HG03196 (cell line): ENCODE data around the gene TCTN1.
"Not testable (repeated sequence)": the region's sequence is repeated elsewhere in the genome, so short reads cannot be mapped to it uniquely, and the experiment has no call there.

Source experiments
- ATAC-seq: cut with Tn5 transposase; IDR thresholded peaks from one replicate; pipeline ENCODE4 v1.9.1; 2021; ENCODE audit not compliant: unreplicated experiment

The TCTN1 gene

GRCh38 chr12:110613771-110614684 is at the start of gene TCTN1:
Gene TCTN1, plus strand, starts transcription at chr12:110614129. Its CDS starts 54 bp downstream, at chr12:110614183.
- peak; percentile 94 for ATAC-seq

- no peak for ATAC-seq
Measured at GRCh38 chr12:110564471-110564991, 49.4 kb upstream of the TCTN1 start.

- no peak for ATAC-seq
Measured at GRCh38 chr12:110565894-110566871, 47.7 kb upstream of the TCTN1 start.

GRCh38 chr12:110566993-110567392 is 46.9 kb upstream of the TCTN1 start:
- ATAC-seq = no peak

- ATAC-seq = no peak
Measured at GRCh38 chr12:110568752-110569151, 45.2 kb upstream of the TCTN1 start.

- ATAC-seq = not testable (repeated sequence)
Measured at GRCh38 chr12:110569838-110570237, 44.1 kb upstream of the TCTN1 start.

GRCh38 chr12:110570798-110571197 is 43.1 kb upstream of the TCTN1 start:
- not testable (repeated sequence) for ATAC-seq

GRCh38 chr12:110574044-110574443 is 39.9 kb upstream of the TCTN1 start:
- ATAC-seq = no peak

GRCh38 chr12:110574717-110575230 is 39.2 kb upstream of the TCTN1 start:
- ATAC-seq = not testable (repeated sequence)

- ATAC-seq = no peak
Measured at GRCh38 chr12:110575326-110575725, 38.6 kb upstream of the TCTN1 start.

GRCh38 chr12:110576504-110576903 is 37.4 kb upstream of the TCTN1 start:
- ATAC-seq = no peak

GRCh38 chr12:110577864-110578693 is 35.9 kb upstream of the TCTN1 start:
- peak; percentile 28 for ATAC-seq

GRCh38 chr12:110578694-110579534 is 35.0 kb upstream of the TCTN1 start:
- ATAC-seq = no peak

GRCh38 chr12:110579535-110580253 is 34.2 kb upstream of the TCTN1 start:
- no peak for ATAC-seq

GRCh38 chr12:110581931-110582275 is 32.0 kb upstream of the TCTN1 start:
- ATAC-seq = no peak

- peak; percentile 44 for ATAC-seq
Measured at GRCh38 chr12:110582276-110583136, 31.4 kb upstream of the TCTN1 start.

- peak; percentile 74 for ATAC-seq
Measured at GRCh38 chr12:110583137-110584059, 30.5 kb upstream of the TCTN1 start, which contains the start of gene PPTC7. Gene PPTC7, minus strand, starts transcription at chr12:110583318. Its CDS starts 287 bp downstream, at chr12:110583031.
